Measurements from ENCODE around the gene ZBTB7A.

- TF ChIP-seq POLR2A (IDR thresholded peaks at IDR 0.05) (no peak), CTCF (IDR thresholded peaks at IDR 0.05) (no peak)
Observed at GRCh38 chr19:4068047-4068966, 1.6 kb upstream of the ZBTB7A start.
